PFSK-1 (cell line): ENCODE data around the gene TMEM131.

ENCODE experiments used
- POLR2AphosphoS5 ChIP-seq: IDR thresholded peaks from 2 replicates; pipeline ENCODE4 v1.6.1; 2012; ENCODE audit warnings: low read depth, mild to moderate bottlenecking, control low read depth, low read length, moderate library complexity
- TF ChIP-seq, protein P1 (sequence below), 2 experiments: IDR thresholded peaks; 2 replicates each; pipeline versions ENCODE4 v1.6.1 to v1.8.0; 2011 to 2012; ENCODE audit warnings: low read depth in 2 of 2, low read length in 2 of 2, control low read depth in 1 of 2, inconsistent platforms in 1 of 2, mild to moderate bottlenecking in 1 of 2, moderate library complexity in 1 of 2; ENCODE audit not compliant: insufficient read depth in 1 of 2

DNA sequence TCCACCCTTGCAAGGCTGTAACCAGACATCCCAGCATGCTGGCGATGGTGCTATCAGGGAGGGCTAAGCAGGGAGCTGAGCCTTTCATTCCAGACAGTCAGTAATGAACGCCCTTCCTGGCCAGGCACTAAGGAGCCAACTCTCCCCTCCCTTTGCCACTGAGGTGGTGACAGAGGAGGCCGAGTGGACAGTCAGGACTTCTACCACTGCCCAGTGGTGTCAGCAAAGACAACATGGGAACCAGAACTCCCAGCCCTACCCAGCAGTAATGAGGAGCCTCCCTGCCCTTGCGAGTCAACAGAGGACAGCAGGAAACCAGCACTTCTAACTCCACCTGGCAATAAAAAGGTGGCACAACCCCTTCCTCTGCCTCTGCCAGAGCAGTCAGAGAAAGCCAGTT lies 213.8 kb downstream of the TMEM131 start:
- TF ChIP-seq, protein P1, sequence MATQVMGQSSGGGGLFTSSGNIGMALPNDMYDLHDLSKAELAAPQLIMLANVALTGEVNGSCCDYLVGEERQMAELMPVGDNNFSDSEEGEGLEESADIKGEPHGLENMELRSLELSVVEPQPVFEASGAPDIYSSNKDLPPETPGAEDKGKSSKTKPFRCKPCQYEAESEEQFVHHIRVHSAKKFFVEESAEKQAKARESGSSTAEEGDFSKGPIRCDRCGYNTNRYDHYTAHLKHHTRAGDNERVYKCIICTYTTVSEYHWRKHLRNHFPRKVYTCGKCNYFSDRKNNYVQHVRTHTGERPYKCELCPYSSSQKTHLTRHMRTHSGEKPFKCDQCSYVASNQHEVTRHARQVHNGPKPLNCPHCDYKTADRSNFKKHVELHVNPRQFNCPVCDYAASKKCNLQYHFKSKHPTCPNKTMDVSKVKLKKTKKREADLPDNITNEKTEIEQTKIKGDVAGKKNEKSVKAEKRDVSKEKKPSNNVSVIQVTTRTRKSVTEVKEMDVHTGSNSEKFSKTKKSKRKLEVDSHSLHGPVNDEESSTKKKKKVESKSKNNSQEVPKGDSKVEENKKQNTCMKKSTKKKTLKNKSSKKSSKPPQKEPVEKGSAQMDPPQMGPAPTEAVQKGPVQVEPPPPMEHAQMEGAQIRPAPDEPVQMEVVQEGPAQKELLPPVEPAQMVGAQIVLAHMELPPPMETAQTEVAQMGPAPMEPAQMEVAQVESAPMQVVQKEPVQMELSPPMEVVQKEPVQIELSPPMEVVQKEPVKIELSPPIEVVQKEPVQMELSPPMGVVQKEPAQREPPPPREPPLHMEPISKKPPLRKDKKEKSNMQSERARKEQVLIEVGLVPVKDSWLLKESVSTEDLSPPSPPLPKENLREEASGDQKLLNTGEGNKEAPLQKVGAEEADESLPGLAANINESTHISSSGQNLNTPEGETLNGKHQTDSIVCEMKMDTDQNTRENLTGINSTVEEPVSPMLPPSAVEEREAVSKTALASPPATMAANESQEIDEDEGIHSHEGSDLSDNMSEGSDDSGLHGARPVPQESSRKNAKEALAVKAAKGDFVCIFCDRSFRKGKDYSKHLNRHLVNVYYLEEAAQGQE (IDR thresholded peaks at IDR 0.05; ENCODE audit: insufficient read depth in 1 of 2, low read depth in 2 of 2, low read length in 2 of 2): no peak
- TF ChIP-seq POLR2AphosphoS5: no peak
